Activated T-cell treated with anti-CD3 and anti-CD28 coated beads for 1 hour (primary cell): Measurements from ENCODE around the gene ZDHHC4.
"Not testable (repeated sequence)": the region's sequence is repeated elsewhere in the genome, so short reads cannot be mapped to it uniquely, and the experiment has no call there.

Experiments
- DNase-seq: peaks from one replicate; pipeline ENCODE4 v3.0.0-alpha.2; 2020; ENCODE audit warnings: low read depth

The ZDHHC4 gene

DNA sequence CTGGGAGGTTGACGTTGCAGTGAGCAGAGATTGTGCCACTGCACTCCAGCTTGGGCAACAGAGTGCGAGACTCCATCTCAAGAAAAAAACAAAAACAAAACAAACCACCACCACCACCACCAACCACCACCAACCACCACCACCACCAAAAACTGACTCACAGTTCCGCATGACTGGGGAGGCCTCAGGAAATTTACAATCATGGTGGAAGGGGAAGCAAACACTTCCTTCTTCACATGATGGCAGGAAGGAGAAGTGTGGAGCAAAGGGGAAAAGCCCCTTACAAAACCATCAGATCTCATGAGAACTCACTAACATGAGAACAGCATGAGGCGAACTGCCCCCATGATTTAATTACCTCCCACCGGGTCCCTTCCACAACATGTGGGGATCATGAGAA, 57.7 kb downstream of the ZDHHC4 start:
- DNase-seq: not testable (repeated sequence)

DNA sequence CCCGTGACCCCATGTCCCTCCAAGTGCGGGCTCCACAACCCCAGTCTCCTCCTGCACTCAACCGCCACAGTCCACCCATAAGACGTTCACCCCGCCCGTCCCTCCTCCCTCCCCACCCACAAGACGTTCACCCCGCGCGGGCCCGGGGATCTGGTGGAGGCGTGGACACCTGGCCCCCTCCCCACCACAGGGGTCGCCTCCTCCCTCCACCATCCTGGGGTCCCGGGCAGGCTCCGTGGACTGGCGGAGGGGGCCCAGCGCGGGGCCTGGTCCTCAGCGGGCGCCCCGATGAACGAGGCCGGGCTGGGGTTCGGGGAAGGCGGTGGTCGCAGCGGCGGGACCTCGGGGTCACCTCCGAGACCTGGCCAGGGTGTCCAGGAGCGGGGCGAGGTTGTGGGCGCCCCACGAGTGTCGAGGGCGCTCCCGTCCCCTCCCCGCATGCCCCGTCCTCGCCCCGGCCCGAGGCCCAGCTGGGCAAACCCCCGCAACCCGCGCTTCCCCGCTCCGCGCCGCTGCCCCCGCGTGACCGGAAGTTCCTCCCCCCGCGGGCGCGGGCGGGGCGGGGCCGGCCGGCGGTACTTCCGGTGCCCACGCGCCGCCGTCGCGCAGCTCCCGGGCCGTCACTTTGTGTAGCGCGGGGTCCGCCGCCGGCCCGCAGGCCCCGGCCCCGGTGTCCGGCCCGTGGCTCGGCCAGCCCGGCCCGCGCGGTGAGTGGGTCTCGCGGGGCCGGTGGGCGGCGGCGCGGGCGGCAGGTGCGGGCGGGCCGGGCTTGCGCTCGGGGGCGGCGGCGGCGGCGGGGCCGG, 59.7 kb downstream of the ZDHHC4 start, which contains the start of gene ZNF316:
Gene ZNF316, plus strand, starts transcription at position 578 of the 803 bp plus-strand sequence. CDS start 5,092 bp downstream, outside the sequence.
- peak; percentile 44 for DNase-seq

DNA sequence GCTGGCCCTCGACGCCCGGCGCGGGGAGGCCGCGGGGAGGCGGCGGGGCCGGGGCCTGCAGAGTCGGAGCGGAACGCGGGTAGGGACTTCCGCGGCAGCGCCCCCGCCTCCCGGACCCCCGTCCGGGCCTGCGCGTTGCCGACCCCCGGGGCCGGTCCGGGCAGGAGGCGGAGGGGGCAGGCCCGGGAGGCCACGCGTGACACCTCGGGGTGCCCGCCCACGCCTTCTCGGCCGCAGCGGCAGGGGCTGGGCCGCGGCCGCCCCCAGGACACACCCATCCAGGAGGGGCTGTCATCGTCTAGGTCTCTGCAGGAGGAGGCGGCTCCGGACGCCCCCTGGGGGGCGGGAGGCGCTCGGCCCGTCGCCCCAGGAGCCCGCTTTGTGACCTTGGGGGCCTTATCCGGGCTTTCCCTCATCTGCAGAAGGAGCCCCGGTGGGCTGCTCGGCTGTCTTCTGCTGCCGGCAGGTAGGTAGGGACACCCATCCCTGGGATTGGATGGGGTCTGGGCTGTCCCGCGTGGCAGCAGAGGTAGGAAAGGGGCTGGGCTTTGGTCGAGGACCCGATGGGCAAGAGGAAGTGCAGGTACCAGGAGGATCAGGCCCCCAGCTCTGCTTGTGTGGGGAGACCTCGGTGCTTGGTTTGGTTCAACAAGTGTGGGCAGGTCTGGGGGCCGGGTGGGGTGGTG, 60.4 kb downstream of the ZDHHC4 start:
- peak; percentile 47 for DNase-seq
